ENCODE measurements around the gene C6orf47. TPM values are rescaled to one million over a fixed set of nuclear protein-coding genes. Genes with fewer than 3 reads are reported as not detected.

The C6orf47 gene
- total and polyA plus RNA-seq, 2 donors (not counting 3 experiments of a cell fraction or from before 2014, with no cell fraction given) = 5.8 to 12.8 TPM

DNA sequence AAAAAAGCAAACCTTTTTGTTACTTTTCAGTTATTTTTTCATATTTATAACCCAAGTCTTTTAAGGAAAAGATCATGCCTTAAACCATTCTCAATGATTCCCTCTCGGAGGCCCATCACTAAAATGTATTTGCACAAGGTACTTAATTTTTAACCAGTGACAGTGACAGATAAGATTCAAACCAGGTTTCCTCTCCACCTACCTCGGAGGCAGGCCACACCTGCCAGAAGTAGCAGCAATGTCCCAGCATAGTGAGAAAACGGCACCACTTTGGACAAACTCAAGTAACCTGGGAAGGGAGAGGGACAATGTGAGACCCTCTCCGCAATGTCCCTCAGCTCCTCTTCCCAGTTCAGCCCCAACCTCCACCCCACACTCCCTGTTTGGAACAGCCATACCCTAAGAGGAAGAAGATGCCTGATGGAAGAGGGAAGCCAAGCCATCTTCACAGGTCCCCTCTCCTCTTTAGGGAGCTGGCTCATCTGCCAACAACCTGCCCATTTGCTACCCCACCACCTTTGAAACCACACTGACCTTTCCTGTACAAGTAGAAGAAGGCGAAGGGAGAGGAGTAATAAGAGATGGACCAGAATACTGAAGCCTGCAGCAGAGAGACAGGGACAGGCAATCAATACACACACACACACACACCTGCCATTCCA is 40.3 kb upstream of the C6orf47 start:
- CTCF ChIA-PET = no interaction called here

DNA sequence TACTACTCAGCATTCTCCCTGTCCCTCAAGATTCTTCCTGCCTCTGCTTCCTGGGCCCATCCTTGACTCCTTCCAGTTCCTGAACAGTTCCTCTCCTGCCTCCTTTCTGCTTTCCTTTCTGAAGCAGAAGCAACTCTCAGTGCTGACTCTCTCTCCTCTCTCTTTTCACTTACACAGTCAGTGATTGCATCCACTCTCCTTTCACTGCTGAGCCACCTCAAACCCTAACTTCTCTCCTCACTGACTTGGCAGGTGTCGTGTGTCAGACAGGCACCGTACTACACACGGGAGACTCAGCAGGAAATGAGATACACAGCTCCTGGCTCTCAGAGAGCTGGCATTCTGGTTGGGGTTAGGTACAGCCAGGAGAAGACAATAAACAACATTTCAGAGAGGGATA is 37.0 kb upstream of the C6orf47 start:
- Histone ChIP-seq H3K27ac (ENCODE audit: insufficient read depth, low read depth, low read length) (no peak overlapping the region), H3K79me2 (ENCODE audit: control insufficient read depth, insufficient read depth, low read length) (peaks cover 19% of the 10 kb centered on the region), H3K4me2 (ENCODE audit: insufficient read depth, low read length) (no peak overlapping the region), H3K9ac (replicated peaks; ENCODE audit: extremely low read depth, insufficient read depth, low read length) (no peak overlapping the region), H3K36me3 (ENCODE audit: control insufficient read depth in 2 of 2, extremely low read depth in 1 of 2, insufficient read depth in 2 of 2, low read length in 2 of 2) (peaks cover 6 to 22% of the 10 kb centered on the region in 2 experiments), H3K4me1 (ENCODE audit: control insufficient read depth, extremely low read depth, insufficient read depth, low read length) (peaks cover 11% of the 10 kb centered on the region), H3K4me3 (replicated peaks in 1 of 3; ENCODE audit: insufficient read depth in 1 of 3, low read depth in 1 of 3, low read length in 3 of 3) (no peak overlapping the region), H3K9me1 (replicated peaks; ENCODE audit: control insufficient read depth, extremely low read depth, insufficient read depth, low read length) (no peaks in the 10 kb centered on the region), H3K9me3 (replicated peaks; ENCODE audit: control insufficient read depth, insufficient read depth, low read length) (no peaks in the 10 kb centered on the region), H3K27me3 (ENCODE audit: control insufficient read depth in 2 of 2, insufficient read depth in 2 of 2, low read length in 2 of 2) (no peaks in the 10 kb centered on the region), H2AFZ (ENCODE audit: low read depth, low read length) (no peak overlapping the region), H4K20me1 (replicated peaks; ENCODE audit: control insufficient read depth, extremely low read depth, insufficient read depth, low read length) (no peaks in the 10 kb centered on the region)
- DNase-seq (ENCODE audit: low read depth, low spot score) = no peak
- dilution Hi-C loops (cut with MboI; ENCODE audit: extremely low pct_ligation_motif_present, low sequenced_read_pairs) = no loop called here
- TF ChIP-seq FOS (IDR thresholded peaks at IDR 0.05; ENCODE audit: borderline replicate concordance, insufficient read depth, low read length) = no peak
- TF ChIP-seq, protein P1, sequence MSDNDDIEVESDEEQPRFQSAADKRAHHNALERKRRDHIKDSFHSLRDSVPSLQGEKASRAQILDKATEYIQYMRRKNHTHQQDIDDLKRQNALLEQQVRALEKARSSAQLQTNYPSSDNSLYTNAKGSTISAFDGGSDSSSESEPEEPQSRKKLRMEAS (IDR thresholded peaks at IDR 0.05; ENCODE audit: insufficient read depth, insufficient read length) = no peak
- no peak for TF ChIP-seq MYC (IDR thresholded peaks at IDR 0.05; ENCODE audit: low read depth, low read length)
- no peak for TF ChIP-seq JUN (IDR thresholded peaks at IDR 0.05; ENCODE audit: borderline replicate concordance, insufficient read depth, insufficient read length, low read depth)
- TF ChIP-seq POLR2AphosphoS5 (IDR thresholded peaks at IDR 0.05; ENCODE audit: insufficient read depth, low read depth, low read length) = no peak
- TF ChIP-seq CTCF (IDR thresholded peaks at IDR 0.05; ENCODE audit: extremely low read depth in 1 of 2, insufficient read depth in 1 of 2, low read depth in 1 of 2, low read length in 2 of 2) = no peak
- no peak for TF ChIP-seq EZH2 (IDR thresholded peaks at IDR 0.05; ENCODE audit: borderline replicate concordance, low read depth, low read length, severe bottlenecking)
- TF ChIP-seq GATA2 (IDR thresholded peaks at IDR 0.05; ENCODE audit: insufficient read depth, insufficient read length, low read depth, low read length) = no peak
- TF ChIP-seq POLR2A (IDR thresholded peaks at IDR 0.05; ENCODE audit: low read depth, low read length) = no peak
- FAIRE-seq = no peak
- POLR2A ChIA-PET = no interaction called here
- no TSS peak for BruUV-seq (replicated peaks)
- intact Hi-C loops (cut with micrococcal nuclease) = no loop called here
- CTCF ChIA-PET = interaction anchor here (1.3 kb wide), 1 partner anchor 16 kb away, joined by 6 read pairs; the partner anchor contains the start of gene LY6G5C

More for the DNA sequence above, 40.3 kb upstream of the C6orf47 start:
- Histone ChIP-seq H3K9me1 (replicated peaks; ENCODE audit: control insufficient read depth, extremely low read depth, insufficient read depth, low read length) (no peaks in the 10 kb centered on the region), H3K4me2 (ENCODE audit: insufficient read depth, low read length) (no peak overlapping the region), H3K27ac (ENCODE audit: insufficient read depth, low read depth, low read length) (no peak overlapping the region), H3K9me3 (replicated peaks; ENCODE audit: control insufficient read depth, insufficient read depth, low read length) (no peaks in the 10 kb centered on the region), H3K4me1 (ENCODE audit: control insufficient read depth, extremely low read depth, insufficient read depth, low read length) (peaks cover 11% of the 10 kb centered on the region), H3K79me2 (ENCODE audit: control insufficient read depth, insufficient read depth, low read length) (peaks cover 21% of the 10 kb centered on the region), H3K4me3 (replicated peaks in 1 of 3; ENCODE audit: insufficient read depth in 1 of 3, low read depth in 1 of 3, low read length in 3 of 3) (no peak overlapping the region), H2AFZ (ENCODE audit: low read depth, low read length) (no peak overlapping the region), H4K20me1 (replicated peaks; ENCODE audit: control insufficient read depth, extremely low read depth, insufficient read depth, low read length) (no peaks in the 10 kb centered on the region), H3K36me3 (ENCODE audit: control insufficient read depth in 2 of 2, extremely low read depth in 1 of 2, insufficient read depth in 2 of 2, low read length in 2 of 2) (peaks cover 0 to 8% of the 10 kb centered on the region in 2 experiments), H3K9ac (replicated peaks; ENCODE audit: extremely low read depth, insufficient read depth, low read length) (no peak overlapping the region), H3K27me3 (ENCODE audit: control insufficient read depth in 2 of 2, insufficient read depth in 2 of 2, low read length in 2 of 2) (no peaks in the 10 kb centered on the region)
- dilution Hi-C loops (cut with MboI; ENCODE audit: extremely low pct_ligation_motif_present, low sequenced_read_pairs) (no loop called here), intact Hi-C loops (cut with micrococcal nuclease) (no loop called here)
- POLR2A ChIA-PET = no interaction called here
- FAIRE-seq = no peak
- BruUV-seq (replicated peaks) = no TSS peak
- TF ChIP-seq POLR2A (IDR thresholded peaks at IDR 0.05; ENCODE audit: low read depth, low read length) (no peak), MYC (IDR thresholded peaks at IDR 0.05; ENCODE audit: low read depth, low read length) (no peak)
- DNase-seq (ENCODE audit: low read depth, low spot score) = no peak

All from endothelial cell of umbilical vein (primary cell).